Activated CD4-positive, alpha-beta T cell treated with anti-CD3 and anti-CD28 coated beads, Interleukin-10, Interleukin-2, amounts not matched to agents 100 ng/mL and 50 ng/mL, durations not matched to agents 16 hours and 8 hours (primary cell): Measurements from ENCODE around the gene GUCA1A.
"Not testable (repeated sequence)": the region's sequence is repeated elsewhere in the genome, so short reads cannot be mapped to it uniquely, and the experiment has no call there.

ENCODE experiments used
- DNase-seq: peaks from one replicate; pipeline ENCODE4 v3.0.0-alpha.2; 2020

Gene GUCA1A

DNA sequence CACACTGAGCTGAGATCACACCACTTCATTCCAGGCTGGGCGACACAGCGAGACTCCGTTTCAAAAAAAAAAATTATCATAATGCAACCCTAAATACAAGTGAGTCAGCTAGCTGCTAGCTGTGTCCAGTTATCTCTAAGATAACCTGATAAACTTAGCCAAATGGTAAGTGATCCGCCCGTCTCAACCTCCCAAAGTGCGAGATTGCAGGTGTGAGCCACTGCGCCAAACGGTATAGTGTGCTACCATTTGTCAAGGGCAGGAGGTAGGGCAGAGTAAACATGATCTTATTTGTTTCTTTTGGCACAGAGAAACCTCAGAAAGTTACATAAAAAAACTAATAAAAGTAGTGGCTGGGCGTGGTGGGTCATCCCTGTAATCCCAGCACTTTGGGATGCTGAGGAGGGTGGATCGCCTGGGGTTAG lies 26.0 kb upstream of the GUCA1A start:
- no peak for DNase-seq

DNA sequence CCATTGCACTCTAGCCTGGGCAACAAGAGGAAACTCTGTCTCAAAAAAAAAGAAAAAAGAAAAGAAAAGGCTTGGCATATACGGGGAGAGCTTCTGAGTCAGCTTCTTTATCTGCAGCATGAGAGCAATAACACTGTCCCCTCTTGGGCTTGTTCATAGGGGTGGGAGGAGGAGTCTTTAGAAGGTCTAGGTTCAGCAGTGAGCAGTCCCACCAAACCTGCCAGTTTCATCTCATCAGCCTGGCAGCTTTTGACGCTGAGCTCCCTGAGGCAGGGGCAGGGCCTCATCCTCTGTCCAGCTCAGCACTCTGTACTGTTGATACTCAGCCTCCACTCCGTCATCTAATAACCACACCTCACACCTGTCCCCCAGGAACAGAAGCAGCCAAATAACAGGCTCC lies 25.1 kb upstream of the GUCA1A start:
- DNase-seq = no peak

DNA sequence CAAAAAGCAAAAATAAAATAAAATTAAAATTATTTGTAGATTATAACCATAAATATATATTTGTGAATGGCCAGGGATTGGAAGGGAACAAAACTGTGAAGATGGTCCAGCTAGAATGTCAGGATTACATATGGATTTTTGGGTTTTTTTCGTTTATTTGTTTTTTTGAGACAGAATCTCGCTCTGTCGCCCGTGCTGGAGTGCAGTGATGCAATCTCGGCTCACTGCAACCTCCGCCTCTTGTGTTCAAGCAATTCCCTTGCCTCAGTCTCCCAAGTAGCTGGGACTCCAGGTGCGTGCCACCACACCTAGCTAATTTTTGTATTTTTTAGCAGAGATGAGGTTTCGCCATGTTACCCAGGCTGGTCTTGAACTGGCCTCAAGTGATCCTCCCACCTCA lies 22.9 kb upstream of the GUCA1A start:
- no peak for DNase-seq

DNA sequence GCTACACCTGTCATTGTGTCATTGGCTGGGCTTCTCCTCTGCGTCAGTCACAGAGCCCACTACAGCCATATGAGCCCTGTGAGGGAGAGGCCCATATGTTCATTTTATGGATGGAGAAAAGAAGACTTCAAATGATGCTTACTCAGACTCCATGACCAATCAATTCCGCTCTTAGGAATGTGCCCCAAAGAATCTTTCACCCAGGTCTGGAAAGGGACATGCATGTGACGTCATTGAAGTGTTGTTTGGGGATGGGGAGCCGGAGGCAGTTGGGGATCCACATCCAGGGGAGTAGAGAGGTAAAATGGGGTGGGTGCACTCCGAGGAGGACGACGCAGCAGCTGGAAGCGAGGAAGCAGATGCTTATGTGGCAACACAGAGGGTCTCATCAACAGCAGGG lies 21.1 kb upstream of the GUCA1A start:
- DNase-seq = no peak

DNA sequence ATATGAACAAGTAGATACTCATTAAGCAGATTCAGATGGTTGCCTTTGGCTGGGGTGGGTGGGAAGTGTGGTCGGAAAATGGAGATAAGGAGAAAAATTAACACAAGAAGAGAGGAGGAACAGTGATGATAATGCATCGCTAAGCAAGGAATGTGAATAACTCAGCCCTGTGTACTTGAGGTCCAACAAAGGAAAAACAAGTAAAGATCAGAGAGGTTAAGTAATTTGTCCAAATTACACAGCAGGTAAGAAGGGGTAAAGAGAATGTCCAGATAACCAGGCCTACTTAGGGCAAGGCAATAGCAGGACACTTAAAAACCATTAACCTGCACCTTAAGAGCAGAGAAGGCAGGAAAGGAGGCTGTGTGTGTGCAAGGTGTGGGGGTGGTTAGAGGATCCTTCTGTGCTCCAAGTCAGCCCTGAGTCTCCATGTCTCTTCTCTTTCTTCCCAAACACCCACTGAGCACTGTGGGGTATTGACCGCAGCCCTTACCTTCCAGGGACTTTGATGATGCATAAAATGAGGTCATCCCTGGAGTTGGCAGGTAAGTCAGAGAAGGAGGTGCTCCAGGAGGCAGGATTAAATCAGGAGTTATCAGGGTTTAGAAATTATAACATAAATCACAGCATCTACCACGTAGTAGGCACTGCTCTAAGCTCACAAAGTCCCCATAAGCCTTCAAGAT lies 20.5 kb upstream of the GUCA1A start:
- not testable (repeated sequence) for DNase-seq

DNA sequence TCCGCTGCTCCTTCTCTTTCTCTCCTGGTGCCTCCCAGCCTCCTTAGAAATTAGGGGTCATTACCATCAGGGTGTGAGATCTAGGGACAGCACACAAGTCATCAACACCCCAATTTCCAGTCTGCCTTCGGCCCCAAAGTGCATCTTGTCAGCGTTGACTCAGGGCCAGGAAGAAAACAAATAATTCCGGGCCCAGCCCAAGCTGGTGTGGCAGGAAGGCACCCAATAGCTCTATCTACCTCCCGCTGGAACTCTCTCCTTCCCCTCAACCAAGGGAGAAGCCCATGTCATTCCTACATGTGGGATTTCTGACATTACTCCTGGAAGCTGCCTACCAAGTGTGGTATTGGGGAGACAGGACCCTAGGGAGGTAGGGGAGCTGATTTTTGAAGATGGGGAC lies 19.2 kb upstream of the GUCA1A start:
- DNase-seq = no peak

DNA sequence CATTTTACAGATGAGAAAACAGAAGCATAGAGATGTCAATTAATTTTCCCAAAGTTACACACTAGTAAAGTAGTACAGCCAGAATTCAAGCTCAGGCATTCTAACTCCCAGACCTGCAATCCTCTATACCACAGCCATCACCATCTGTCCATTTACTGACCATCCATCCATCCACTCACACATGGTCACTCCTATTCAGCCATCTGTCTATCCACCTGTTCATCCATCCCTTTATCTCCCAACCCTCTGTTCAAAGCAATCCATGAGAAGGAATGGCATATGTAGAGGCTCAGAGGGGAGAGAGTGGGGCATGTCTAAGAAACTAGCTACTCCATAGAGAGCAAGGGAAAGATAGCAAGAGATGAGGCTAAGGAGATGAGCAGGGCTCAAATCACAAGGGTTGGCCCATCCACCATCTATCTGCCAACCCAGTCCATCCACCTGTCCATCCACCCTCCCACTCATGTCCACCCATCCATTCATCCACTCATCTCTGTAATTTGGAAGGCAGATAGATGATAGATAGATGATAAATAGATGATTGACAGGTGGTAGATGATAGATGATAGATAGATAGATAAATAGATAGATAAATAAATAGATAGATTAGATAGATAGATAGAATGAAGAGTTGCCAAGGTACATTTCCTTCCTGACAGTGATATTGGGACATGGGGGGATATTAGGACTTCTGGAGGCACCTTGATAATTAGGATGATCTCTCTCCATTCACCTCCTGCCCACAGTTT lies 18.5 kb upstream of the GUCA1A start:
- no peak for DNase-seq

DNA sequence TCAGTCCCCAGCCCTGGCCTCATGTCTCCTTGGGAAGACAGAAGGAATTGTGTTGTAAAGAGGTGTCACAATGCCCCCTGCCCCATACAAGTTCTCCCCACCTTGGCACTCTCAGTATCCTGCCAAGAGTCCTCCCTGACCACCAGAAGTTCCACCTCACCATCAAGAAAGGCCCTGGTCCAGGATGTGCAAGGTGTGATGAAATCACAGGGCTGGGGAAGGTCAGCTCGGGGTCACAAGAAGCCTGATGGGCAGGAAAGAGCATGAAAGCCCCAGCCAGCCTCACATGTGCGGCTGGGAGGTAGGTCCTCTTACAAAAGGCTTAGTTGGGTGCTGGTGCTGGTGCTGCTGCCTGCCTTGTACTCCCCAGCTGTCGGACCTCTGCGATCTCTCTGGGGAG lies 17.9 kb upstream of the GUCA1A start:
- no peak for DNase-seq

DNA sequence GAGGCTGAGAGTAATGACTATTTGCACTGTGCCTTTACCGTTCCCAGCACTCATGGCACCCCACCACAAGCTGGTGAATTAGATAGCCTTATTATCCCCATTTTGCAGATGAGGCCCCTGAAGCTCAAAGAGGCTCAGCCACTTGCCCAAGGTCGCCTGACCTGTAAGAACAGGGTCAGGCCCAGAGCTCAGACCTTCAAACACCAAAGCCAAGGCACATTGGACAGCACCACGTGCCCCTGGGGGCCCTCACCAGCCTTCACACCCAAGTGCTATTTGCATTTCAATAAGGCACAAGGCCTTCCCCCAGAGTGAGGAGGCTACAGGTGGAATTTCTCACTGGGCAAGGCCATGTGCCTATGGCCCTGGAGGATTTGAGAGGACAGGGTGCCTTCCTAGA lies 16.5 kb upstream of the GUCA1A start:
- peak; percentile 12 for DNase-seq

DNA sequence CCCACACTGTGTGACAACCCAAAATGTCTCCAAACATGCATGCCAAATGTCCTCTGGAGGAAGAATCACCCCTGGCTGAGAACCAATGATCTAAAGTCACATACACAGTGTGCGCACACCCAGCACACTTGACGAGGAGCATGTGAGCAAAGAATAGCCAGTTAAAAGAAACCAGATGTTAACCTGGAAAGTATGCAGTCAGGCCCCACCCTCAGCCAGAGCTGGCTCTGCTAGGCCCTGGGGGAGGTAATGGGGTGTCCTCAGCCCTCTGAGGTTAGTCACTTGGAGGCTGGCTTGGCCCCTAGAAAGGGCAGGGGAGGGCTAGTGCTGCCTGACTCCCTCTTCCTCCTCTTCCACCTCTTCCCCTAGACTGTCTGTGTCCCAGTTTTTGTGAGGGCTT lies 15.2 kb upstream of the GUCA1A start:
- no peak for DNase-seq

DNA sequence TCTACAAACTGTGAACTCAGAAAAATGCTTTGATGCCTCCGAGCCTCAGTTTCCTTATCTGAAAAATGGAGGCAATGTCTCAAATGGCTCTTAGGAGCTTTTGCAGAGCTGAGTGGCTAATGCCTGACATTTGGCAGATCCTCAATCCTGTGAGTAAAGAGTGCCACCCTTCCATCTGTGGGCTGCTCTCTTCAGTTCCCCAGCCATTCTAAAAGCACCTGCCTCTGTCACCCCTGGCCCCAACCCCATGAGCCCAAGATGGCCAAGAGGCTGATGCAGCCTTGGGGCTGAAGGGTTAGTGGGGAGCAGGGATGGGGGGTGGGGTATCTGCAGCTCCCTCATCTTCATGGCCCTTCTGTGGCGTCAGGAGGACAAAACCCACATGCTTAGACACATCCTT lies 14.5 kb upstream of the GUCA1A start:
- DNase-seq = no peak

DNA sequence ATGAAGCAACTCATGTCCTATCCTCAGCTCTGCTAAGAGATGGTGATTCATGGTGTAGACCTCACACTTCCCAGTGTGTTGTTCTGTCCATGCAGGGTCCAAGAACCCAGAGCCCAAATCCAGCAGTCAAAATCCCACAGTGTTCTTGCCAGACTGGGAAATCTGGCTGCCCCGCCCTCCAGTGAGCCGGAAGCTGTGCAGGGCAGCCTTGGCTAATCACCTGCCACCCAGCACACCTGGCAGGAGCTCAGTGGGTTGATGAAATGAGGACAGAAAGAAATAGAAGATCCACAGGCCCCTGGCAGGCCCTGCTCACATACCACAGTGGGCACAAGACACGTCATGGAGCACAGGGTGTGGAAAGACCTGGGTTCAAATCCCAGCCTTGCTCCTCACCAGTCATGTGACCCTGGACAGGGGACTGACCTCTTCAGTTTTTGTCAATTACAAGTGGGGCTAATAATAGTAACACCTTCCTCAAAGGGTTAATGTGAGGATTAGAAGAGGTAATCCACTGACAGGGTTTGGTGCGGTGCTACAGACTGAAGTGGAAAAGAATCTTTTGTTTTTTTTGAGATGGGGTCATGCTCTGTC lies 13.6 kb upstream of the GUCA1A start:
- DNase-seq = no peak

DNA sequence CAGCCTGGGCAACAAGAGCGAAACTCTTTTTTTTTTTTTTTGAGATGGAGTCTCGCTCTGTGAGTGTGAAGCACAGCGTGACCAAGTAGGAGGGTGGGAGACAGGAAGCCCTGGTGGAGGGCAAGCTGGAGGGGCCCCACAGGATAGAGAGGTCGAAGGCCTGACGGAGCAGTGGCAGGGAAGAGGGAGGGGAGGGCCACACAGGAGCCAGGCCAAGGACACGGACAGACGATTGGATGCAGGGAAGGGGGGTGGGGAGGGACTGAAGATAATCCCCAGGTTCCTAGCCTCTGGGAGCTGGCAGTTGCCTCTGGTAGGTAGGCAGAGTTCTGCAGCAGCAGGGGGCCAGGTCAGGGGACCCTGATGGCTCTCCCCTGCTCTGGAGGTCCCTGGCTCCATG lies 10.8 kb upstream of the GUCA1A start:
- no peak for DNase-seq

DNA sequence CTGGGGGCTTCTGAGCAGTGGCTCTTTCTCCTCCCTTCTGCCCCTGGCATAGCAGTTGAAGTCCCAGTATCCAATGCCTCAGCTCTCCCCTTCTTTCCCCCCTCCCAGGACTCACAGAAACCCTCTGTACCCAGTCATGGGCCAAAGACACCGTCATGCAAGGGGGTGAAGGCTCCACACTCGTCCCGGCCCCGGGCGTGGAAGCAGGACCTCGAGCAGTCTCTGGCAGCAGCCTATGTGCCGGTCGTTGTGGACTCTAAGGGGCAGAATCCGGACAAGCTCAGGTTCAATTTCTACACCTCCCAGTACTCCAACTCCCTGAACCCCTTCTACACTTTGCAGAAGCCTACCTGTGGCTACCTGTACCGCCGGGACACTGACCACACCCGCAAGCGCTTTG lies 10.4 kb upstream of the GUCA1A start:
- DNase-seq = no peak

DNA sequence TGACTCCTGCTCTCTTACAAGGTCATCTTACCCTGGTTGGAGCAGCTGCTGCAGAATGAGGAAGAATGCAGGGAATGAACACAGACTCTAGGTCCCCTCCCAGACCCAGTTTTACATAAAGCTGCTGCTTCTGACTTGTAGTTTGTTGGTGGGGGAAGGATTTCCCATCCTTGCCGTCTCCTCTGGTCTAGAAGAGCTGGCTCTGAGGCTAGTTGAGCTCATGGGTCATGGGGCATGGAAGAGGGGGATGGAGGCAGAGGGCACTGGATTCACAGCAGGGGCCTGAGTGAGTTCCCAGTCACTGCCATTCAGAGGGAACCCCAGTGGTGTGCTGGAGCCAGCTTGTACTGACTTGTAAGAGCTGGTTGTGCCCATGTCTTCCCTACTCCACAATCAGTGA lies 9.2 kb upstream of the GUCA1A start:
- DNase-seq = no peak

DNA sequence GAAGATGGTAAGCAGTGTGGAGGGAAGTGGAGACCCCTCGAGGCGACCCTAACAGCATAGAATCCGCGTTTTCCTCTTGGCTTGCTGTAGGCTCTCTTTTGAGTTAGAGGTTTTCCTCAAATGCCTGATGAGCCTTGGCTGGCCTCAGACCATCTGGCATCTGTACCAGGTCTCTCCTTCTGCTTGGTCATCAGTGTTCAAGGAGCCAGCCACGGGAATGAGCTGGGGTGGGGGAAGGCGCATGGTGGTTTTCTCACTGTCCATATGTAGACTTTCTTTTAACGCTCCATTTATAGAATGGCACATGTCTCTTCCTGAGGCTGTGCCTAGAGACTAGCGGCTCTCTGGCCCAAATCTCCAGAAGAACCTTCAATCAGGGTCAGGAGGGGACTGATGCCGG lies 8.1 kb upstream of the GUCA1A start:
- no peak for DNase-seq

DNA sequence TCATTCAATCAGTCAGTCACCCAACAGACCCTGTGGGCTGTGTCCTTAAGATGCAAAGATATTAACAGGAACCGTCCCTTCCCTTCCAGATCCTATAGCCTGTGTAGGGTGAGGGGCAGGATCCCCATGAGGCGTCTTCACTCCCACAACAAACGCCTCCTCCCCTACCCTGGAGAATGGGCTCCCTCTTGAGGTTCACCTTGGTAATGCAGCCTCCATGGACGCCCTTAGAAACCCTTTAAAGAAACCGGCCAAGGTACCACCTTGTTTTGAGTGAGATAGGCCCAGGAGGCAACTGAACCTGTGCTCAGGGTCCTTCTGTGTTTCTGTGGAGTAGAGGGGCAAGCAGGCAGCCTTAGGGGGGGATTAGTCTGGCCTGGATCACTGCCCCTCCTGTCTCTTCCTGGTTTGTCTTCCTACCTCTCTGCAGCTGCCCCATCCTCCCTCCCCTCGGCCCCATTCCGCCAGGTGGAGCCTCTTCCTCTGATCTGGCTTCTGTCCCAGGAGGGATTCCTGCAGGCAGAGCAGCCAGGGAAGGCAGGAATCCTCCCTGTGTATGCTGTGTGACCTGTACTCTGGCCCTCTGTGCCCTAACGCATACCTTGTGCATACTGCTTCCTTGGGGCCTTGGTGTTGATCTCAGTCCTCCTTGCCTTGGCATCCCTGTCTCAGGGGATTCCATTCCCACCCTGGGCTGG lies 6.6 kb upstream of the GUCA1A start:
- DNase-seq = peak; percentile 80

DNA sequence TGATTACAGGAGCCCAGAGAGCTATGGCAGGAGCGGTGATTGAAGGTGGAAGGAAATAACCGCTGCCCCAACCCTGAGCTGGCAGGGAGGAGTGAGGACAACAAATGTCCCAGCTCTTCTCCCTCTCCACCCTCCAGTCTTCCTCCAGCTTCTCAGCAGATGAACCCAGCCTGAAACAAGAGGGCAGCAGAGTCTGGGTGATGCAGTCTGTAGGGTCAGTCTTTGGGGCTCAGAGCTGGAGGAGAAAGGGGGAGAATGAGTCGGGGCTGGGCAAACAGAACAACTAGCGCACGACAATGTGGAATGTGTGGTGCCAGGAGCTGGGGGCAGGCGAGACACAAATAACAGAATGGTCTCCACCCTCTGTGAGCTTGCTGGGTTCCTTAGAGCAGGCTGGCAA lies 4.5 kb upstream of the GUCA1A start:
- DNase-seq = no peak

DNA sequence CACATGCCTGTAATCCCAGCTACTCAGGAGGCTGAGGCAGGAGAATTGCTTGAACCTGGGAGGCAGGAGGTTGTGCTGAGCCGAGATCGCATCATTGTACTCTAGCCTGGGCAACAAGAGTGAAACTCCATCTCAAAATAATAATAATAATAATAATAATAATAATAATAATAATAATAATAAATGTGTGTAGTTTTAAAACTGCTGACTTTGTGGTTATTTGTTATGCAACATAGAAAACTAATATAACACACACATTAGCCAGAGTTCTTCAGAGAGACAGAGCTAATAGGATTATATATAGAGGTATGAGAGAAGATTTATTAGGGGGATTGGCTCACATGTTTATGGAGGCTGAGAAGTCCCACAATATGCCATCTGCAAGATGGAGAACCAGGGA lies 3.4 kb upstream of the GUCA1A start:
- DNase-seq = not testable (repeated sequence)

DNA sequence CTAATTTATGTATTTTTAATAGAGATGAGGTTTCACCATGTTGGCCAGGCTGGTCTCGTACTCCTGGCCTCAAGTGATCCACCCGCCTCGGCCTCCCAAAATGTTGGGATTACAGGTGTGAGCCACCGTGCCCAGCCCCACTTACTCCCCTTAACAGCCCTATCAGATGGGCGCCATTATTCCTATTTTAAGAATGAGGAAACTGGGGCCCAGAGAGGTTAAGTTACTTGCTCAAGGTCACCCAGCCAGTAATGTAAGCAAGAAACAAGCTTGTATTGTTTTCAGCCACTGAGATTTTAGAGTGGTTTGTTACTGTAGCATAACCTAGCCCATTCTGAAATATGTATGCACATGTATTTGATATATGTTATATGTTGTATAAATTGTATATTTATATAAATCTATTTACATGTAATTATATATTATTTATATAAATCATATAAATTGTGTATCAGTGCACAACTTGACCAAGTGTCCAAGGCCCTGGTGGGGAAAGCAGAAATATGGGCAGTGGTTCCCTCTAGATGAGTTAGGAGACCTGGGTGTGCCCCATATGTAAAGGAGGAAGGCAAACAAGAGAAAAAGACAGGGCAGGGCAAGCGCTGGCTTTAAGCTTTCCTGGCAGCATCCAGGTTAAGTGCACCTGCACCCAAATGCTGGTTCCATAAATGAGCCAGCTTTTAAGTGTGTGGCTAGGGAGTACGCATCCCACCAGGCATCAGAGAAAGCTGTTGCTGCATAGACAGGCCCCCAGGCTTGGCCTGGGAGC lies 1.2 kb upstream of the GUCA1A start:
- DNase-seq = no peak

DNA sequence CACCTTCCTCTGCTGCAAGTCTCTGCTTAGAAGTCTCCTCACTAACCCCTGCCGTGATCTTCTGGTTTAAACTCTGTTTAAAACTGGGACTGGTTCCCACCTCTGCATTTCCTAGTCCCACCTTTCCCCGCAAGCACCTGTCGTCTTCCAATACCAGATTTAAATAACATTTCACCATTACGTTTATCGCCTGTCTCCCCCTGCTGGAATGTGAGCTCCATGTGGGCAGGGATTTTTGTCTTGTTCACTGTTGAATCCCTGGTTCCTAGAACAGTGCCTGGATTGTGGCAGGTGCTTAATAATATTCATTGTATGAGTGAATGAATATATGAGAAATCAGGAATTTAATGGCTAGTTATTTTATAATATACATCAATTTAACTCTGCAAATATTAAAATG lies 2.7 kb downstream of the GUCA1A start:
- DNase-seq = no peak

DNA sequence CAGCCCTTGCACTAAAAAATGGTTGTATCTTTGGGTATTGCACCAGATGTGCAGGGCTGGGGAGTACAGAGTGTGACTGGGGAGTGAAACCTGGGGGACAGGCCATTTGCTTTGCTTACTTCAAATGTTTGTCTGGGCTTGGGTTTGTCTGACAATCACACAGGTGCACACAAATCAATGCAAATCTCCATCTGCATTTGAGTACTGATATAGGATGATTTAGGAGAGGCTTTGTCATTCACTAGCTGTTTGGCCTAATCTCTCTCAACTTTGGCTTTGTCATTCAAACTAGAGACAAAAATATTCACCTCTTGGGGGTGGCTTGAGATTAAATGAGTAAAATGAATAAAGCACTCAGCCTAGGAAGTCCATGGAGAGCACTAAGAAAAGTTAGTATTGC lies 3.8 kb downstream of the GUCA1A start:
- DNase-seq = no peak
